ENCODE data around the gene STX4.

DNA sequence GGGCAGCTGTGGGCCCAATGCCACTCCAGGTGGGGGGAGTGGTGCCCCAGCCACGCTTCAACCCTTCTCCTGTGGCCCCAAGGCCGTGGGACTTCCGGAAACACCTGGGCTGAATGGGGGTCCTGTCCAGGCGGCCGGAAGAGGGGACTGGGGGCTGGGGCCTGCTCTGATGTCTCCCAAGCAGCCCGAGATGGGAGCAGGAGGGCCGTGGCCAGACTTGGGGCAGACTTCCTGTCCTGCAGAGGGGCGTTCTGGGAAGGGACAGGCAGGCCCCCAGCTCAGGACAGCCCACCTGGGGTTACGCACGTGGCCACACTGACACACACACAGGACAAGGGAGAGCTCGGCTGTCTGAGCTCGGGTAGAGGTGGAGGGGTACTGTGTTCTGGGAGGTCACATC, 43.3 kb upstream of the STX4 start:
- TF ChIP-seq YY1 (IDR thresholded peaks at IDR 0.05; ENCODE audit: insufficient read depth, insufficient read length) (no peak), SUZ12 (IDR thresholded peaks at IDR 0.05; ENCODE audit: extremely low read depth, insufficient read depth, insufficient read length) (no peak), ZNF274 (IDR thresholded peaks at IDR 0.05; ENCODE audit: low read depth, low read length) (no peak)

All from NT2/D1 (cell line).